Natural killer cell (primary cell): ENCODE measurements around the gene KIFAP3. TPM values are rescaled to one million over a fixed set of nuclear protein-coding genes. Genes with fewer than 3 reads are reported as not detected.

Source experiments
- ATAC-seq, 3 donors: fragments of 150-1000 bp in 2 of 3; fragments of 200-7000 bp in 1 of 3; cut with Tn5 transposase; 1 replicate in 1 of 3; 2 replicates in 2 of 3; pipeline ENCODE4 v1.10.0; 2021; ENCODE audit warnings: mild to moderate bottlenecking in 2 of 3, moderate library complexity in 2 of 3
- DNase-seq, 2 donors: peaks; one replicate each; pipeline versions ENCODE4 v3.0.0 to v3.0.0-alpha.2; 2013 to 2021; ENCODE audit warnings: mixed read lengths in 1 of 2
- H3K27ac ChIP-seq: one replicate; pipeline ENCODE4 v1.5.1; 2013; ENCODE audit warnings: mild to moderate bottlenecking, low read length
- H3K27me3 ChIP-seq: one replicate; pipeline ENCODE4 v1.6.1; 2013; ENCODE audit warnings: low read length; ENCODE audit not compliant: control insufficient read depth, insufficient read depth
- H3K36me3 ChIP-seq: one replicate; pipeline ENCODE4 v1.6.1; 2013; ENCODE audit warnings: low read length; ENCODE audit not compliant: control insufficient read depth, insufficient read depth
- H3K4me1 ChIP-seq: one replicate; pipeline ENCODE4 v1.6.1; 2013; ENCODE audit warnings: low read length; ENCODE audit not compliant: control insufficient read depth, insufficient read depth
- H3K4me3 ChIP-seq: one replicate; pipeline ENCODE4 v1.5.1; 2013; ENCODE audit warnings: low read length
- H3K9me3 ChIP-seq: one replicate; pipeline ENCODE4 v1.6.1; 2013; ENCODE audit warnings: low read length; ENCODE audit not compliant: control insufficient read depth, insufficient read depth
- H3K27ac Mint-ChIP-seq, 2 donors: one replicate each; pipeline ENCODE4 v1.8.0; 2022; ENCODE audit warnings: mild to moderate bottlenecking in 2 of 2, mixed read lengths in 2 of 2, moderate library complexity in 1 of 2
- H3K27me3 Mint-ChIP-seq, 2 donors: one replicate each; pipeline ENCODE4 v1.8.0; 2022; ENCODE audit warnings: low read depth in 2 of 2, mixed read lengths in 2 of 2
- H3K36me3 Mint-ChIP-seq: one replicate; pipeline ENCODE4 v1.8.0; 2022; ENCODE audit warnings: mixed read lengths
- H3K4me1 Mint-ChIP-seq, 2 donors: one replicate each; pipeline ENCODE4 v1.8.0; 2022; ENCODE audit warnings: mixed read lengths in 2 of 2
- H3K4me3 Mint-ChIP-seq: one replicate; pipeline ENCODE4 v1.8.0; 2022; ENCODE audit warnings: mild to moderate bottlenecking, moderate library complexity, mixed read lengths
- H3K9me3 Mint-ChIP-seq, 2 donors: one replicate each; pipeline ENCODE4 v1.8.0; 2022; ENCODE audit warnings: mixed read lengths in 2 of 2
- WGBS: methylation state at CpG from one replicate; pipeline ENCODE4 v1.1.7; 2013; ENCODE audit warnings: missing lambda C conversion rate; ENCODE audit not compliant: insufficient coverage; 5-methylcytosine and 5-hydroxymethylcytosine counted together
- intact Hi-C: fragments of 100-400 bp; cut with micrococcal nuclease; formaldehyde crosslinking; loops from one replicate; pipeline ENCODE4 v1.14.2; 2022
- total RNA-seq, 4 donors: library from RNA; stranded (reverse); fragments of 120-200 nt in 1 of 4; gene quantifications; one replicate each; pipeline versions ENCODE4 v1.2.3 to v1.2.4, GENCODE V29; 2013 to 2022
- TF ChIP-seq, protein P1 (sequence below): fragments of 200-600 bp; IDR thresholded peaks from one replicate; pipeline ENCODE4 v1.8.0; 2022; ENCODE audit warnings: antibody characterized with exemption

KIFAP3 gene
- total RNA-seq, 3 donors from 2014 or later (not counting 1 experiment from before 2014, with no cell fraction given): 31.0 to 34.3 (median 33.7) TPM

DNA sequence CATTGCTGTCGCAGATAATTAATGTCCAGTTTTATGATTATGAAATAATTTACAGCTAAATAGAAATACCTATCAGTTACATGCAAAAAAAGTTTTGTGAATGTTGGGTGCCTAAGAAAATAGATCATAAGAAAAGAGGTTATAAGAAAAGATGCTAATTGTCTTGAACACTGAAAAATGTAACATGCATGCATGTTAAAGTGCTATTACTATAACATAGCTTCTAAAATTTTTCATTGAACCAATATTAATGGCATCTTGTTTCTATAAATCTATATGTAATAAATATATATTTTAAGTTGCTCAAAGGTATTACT is 145.3 kb downstream of the KIFAP3 start:
- intact Hi-C loops: loop anchor here (1.0 kb wide), 1 partner anchor 145 kb away; the partner anchor contains the start of gene KIFAP3
- no CpG with 5 or more reads among the region's 1 CpG for WGBS
- TF ChIP-seq, protein P1, sequence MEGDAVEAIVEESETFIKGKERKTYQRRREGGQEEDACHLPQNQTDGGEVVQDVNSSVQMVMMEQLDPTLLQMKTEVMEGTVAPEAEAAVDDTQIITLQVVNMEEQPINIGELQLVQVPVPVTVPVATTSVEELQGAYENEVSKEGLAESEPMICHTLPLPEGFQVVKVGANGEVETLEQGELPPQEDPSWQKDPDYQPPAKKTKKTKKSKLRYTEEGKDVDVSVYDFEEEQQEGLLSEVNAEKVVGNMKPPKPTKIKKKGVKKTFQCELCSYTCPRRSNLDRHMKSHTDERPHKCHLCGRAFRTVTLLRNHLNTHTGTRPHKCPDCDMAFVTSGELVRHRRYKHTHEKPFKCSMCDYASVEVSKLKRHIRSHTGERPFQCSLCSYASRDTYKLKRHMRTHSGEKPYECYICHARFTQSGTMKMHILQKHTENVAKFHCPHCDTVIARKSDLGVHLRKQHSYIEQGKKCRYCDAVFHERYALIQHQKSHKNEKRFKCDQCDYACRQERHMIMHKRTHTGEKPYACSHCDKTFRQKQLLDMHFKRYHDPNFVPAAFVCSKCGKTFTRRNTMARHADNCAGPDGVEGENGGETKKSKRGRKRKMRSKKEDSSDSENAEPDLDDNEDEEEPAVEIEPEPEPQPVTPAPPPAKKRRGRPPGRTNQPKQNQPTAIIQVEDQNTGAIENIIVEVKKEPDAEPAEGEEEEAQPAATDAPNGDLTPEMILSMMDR: peak; percentile 35
- no peaks in the 10 kb centered on the region for H3K9me3 Mint-ChIP-seq
- ATAC-seq (no peak), DNase-seq (no peak)
- H3K27ac Mint-ChIP-seq: no peak overlapping the region
- no peaks in the 10 kb centered on the region for H3K4me1 ChIP-seq
- H3K36me3 Mint-ChIP-seq: no peaks in the 10 kb centered on the region
- H3K9me3 ChIP-seq: no peaks in the 10 kb centered on the region
- H3K36me3 ChIP-seq: peaks cover 2% of the 10 kb centered on the region
- H3K27me3 Mint-ChIP-seq: no peaks in the 10 kb centered on the region
- peaks cover 0 to 14% of the 10 kb centered on the region in 2 donors for H3K4me1 Mint-ChIP-seq
- no peak overlapping the region for H3K4me3 ChIP-seq
- no peak overlapping the region for H3K4me3 Mint-ChIP-seq
- H3K27ac ChIP-seq: no peak overlapping the region
- no peaks in the 10 kb centered on the region for H3K27me3 ChIP-seq

- H3K27ac ChIP-seq: no peak overlapping the region
- H3K9me3 ChIP-seq: no peaks in the 10 kb centered on the region
- no peaks in the 10 kb centered on the region for H3K4me1 ChIP-seq
- ATAC-seq: peak; percentile 74 to 79 (median 77)
- H3K4me3 ChIP-seq: no peak overlapping the region
- no peaks in the 10 kb centered on the region for H3K36me3 Mint-ChIP-seq
- peaks cover 0 to 14% of the 10 kb centered on the region in 2 donors for H3K4me1 Mint-ChIP-seq
- intact Hi-C loops: loop anchor here (1.0 kb wide), 1 partner anchor 146 kb away; the partner anchor contains the start of gene KIFAP3
- no peaks in the 10 kb centered on the region for H3K9me3 Mint-ChIP-seq
- DNase-seq: peak in 1 of 2 donors; percentile 67
- no peak overlapping the region for H3K4me3 Mint-ChIP-seq
- no peaks in the 10 kb centered on the region for H3K27me3 Mint-ChIP-seq
- WGBS: 61% methylated on average over 3 of the region's 6 CpGs
- no peak overlapping the region for H3K27ac Mint-ChIP-seq
- TF ChIP-seq, protein P1: peak; percentile 90
- H3K36me3 ChIP-seq: peaks cover 2% of the 10 kb centered on the region
- H3K27me3 ChIP-seq: no peaks in the 10 kb centered on the region
Observed at GRCh38 chr1:169928438-169929209, 145.9 kb downstream of the KIFAP3 start.

DNA sequence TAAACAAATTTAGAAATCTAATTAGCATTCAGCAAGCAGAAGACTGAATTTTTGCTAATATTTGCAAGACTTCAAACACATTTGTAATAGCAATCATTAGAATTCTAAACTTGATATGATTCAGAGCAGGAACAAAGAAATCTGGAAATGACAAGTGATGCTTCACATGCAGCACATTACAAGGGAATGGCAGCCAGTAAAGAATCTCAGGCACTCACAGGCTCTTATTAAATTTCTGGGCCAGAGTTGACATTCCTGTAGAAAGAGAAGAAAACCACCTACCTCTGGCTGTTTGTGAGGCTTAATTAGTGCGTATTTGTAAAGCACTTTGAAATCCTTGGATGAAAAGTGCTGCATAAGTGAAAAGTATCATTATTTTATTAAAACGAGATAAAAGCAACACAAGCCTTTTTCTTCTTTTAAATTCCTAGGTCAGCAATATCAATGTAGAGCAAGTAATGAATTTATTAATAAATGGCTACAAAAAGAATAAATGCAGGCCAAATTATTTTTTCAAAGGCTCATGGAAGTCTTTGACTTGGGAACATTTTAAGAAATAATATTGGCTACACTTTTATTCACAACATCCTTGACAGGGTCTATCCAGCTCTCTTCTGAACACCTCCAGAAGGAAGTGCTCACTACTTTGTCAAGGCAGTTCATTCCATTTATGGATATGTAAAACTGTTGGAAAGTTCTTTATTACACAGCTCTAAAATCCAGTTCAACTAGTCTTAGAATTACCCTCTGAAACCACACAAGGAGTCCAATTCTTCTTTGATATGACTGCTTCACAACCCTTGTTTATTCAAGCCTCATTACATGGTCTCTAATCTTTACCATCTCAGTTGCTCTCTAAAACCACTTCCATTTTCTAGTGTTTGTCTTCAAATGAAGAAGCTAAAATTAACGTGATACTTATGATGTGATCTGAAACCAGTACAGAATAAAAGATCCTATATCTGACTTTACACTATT is 148.7 kb downstream of the KIFAP3 start:
- H3K36me3 ChIP-seq: peaks cover 9% of the 10 kb centered on the region
- H3K4me1 Mint-ChIP-seq: peaks cover 0 to 14% of the 10 kb centered on the region in 2 donors
- H3K27ac Mint-ChIP-seq: peak overlapping the region in 1 of 2 donors; percentile 60
- H3K27me3 Mint-ChIP-seq: no peaks in the 10 kb centered on the region
- H3K4me3 ChIP-seq: no peak overlapping the region
- DNase-seq (peak in 1 of 2 donors; percentile 7), ATAC-seq (peak in 1 of 3 donors; percentile 30)
- 100% methylated on average over 1 of the region's 3 CpGs for WGBS
- H3K9me3 Mint-ChIP-seq: no peaks in the 10 kb centered on the region
- intact Hi-C loops: no loop called here
- H3K27ac ChIP-seq: no peak overlapping the region
- H3K4me3 Mint-ChIP-seq: no peak overlapping the region
- TF ChIP-seq, protein P1: no peak
- no peaks in the 10 kb centered on the region for H3K9me3 ChIP-seq
- H3K36me3 Mint-ChIP-seq: peaks cover 5% of the 10 kb centered on the region
- H3K27me3 ChIP-seq: no peaks in the 10 kb centered on the region
- H3K4me1 ChIP-seq: no peaks in the 10 kb centered on the region
